GM19395 (cell line): ENCODE measurements around the gene TRMT2A.

ENCODE experiments used
- ATAC-seq: cut with Tn5 transposase; IDR thresholded peaks from one replicate; pipeline ENCODE4 v1.9.1; 2021; ENCODE audit warnings: mild to moderate bottlenecking, moderate library complexity; ENCODE audit not compliant: unreplicated experiment

Gene TRMT2A

DNA sequence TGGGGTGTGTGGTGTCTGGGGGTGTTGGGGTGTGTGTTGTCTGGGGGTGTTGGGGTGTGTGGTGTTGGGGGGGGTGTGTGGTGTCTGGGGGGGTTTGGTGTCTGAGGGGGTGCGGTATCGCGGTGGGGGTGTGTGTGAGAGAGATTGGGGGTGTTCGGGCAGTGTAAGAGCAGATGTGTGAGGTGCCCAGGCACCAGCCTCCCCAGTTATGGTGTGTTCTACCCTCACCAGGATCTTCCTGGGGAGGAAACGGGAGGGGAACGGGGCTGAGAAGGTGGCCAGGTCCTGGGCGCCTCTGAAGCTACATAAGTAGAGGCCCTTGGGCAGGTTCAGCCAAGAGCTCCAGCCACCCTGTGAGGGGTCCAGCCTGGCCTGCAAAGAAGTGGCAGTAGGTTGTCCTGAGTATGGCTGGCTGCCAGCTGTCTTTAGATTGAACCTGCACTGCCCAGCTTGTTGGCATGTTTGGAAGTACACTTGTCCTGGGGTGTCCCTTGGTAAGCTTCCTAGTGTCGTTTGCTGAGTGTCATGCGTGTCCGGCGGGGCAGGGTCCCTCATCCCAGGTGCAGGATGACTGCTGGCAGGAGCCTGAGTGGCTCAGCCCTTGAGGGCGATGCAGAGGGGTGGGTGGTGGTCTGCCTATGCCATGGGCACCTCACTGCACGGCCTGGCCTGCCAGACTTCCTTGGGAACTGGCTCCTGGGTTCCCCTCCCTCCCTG lies 6.5 kb upstream of the TRMT2A start:
- ATAC-seq = no peak

DNA sequence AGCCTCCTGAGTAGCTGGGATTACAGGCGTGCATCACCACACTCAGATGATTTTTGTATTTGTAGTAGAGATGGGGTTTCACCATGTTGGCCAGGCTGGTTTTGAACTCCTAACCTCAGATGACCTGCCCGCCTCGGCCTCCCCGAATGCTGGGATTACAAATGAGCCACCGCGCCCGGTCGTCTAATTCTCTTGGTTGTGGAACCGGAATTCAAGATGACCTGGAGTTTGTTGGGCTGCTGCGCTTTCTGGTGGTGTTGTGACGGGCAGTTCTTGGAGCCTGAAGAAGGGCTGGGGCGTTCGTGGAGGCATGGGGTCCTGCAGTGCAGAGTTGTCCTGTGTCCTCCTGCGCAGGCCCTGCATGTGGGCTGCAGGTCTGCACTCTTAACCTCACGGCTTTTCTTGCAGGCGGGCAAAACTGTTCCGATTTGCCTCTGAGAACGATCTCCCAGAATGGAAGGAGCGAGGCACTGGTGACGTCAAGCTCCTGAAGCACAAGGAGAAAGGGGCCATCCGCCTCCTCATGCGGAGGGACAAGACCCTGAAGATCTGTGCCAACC lies 4.9 kb upstream of the TRMT2A start:
- ATAC-seq = no peak

GRCh38 chr22:20118300-20119020 lies 1.4 kb upstream of the TRMT2A start:
- ATAC-seq = no peak

DNA sequence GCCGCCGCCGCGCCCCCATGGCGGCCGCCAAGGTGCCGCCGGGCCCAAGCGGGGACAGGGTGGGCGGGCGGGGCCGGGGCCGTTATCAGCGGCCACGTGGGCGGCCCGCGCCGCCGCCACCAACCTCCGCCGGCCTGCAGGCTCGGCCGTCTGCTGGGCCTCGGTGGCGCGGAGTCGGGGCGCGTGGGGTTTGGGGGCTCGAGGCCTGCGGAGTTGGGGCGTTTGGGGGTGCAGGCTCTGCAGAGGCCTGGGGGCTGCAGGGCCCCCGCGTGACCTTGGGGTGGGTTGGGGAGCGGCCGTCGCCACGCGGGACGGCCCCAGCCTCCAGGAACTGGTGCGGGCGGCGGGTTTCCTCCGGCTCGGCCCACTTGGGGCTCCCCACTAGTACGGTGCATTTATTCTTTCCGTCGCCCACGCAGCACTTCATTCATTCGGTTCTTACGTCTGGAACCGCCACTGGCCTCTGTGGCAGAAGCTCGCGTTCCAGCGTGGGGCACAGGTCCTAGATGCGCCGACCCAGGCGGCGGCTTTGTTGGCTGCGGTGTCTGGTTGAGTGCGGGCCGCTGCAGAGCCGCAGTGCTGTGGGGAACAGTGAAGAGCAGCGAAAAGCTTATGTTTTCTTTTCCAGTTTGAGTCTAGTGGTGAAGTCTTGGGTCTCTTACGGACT lies 740 bp upstream of the TRMT2A start:
- ATAC-seq = peak; percentile 23

GRCh38 chr22:20116376-20116950 lies 563 bp downstream of the TRMT2A start:
- ATAC-seq = no peak

- no peak for ATAC-seq
These were observed 1.2 kb downstream of the TRMT2A start, which contains the start of gene RANBP1 for GRCh38 chr22:20115691-20116375. Gene RANBP1 (plus strand): TSS chr22:20116104. CDS start chr22:20116185, 81 bp downstream.

GRCh38 chr22:20114506-20115475 lies 2.2 kb downstream of the TRMT2A start:
- ATAC-seq = no peak

- no peak for ATAC-seq
These were observed 3.3 kb downstream of the TRMT2A start for GRCh38 chr22:20113551-20114310.

- ATAC-seq = no peak
These were observed 4.2 kb downstream of the TRMT2A start for GRCh38 chr22:20112623-20113511.

GRCh38 chr22:20111689-20112622 lies 5.1 kb downstream of the TRMT2A start:
- ATAC-seq = no peak

DNA sequence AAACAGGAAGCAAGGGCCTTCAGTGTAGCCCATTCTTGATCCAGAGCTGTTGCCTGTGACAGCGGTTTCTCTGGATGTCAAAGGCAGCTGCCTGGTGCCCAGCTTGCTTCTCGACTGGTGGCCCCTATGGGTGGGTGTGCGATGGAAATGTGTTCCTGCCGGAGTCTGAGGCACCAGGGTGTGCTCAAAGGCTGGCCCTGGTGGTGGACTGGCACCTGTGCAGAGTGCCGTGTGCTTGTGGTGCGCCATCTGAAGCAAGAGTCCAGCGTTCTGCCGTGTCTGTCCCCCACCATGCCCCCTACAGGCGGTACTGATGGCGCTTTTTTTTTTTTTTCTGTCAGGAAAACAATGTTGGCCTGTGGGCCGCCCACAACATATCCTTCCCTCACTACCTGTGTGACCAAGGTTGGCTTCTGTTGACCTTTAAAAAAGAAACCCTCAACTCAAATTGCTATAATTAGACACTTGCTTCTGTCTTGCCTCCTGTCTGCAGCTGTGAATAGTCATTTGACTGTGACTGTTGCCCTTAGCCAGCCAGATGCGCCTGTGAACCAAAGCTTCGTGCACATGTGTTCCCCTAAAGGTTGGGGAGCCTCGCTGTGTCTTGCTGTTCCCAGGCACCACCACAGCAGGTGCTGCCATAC lies 5.9 kb downstream of the TRMT2A start:
- ATAC-seq = no peak

GRCh38 chr22:20110359-20110985 lies 6.6 kb downstream of the TRMT2A start:
- no peak for ATAC-seq

- ATAC-seq = no peak
These were observed 7.3 kb downstream of the TRMT2A start for GRCh38 chr22:20109411-20110358.

- ATAC-seq = no peak
These were observed 8.2 kb downstream of the TRMT2A start for GRCh38 chr22:20108757-20109230.
